Epithelial cell of alveolus of lung (primary cell): ENCODE measurements around the gene GOLPH3. TPM values are rescaled to one million over a fixed set of nuclear protein-coding genes. Genes with fewer than 3 reads are reported as not detected.

Experiments used
- total RNA-seq: library from RNA; depleted of rRNA; stranded (reverse); fragments of >200 nt; gene quantifications from 2 replicates; pipeline ENCODE4 v1.2.1, GENCODE V29; 2015

GOLPH3 gene
- 77.2 and 95.4 TPM in 2 replicates for total RNA-seq

DNA sequence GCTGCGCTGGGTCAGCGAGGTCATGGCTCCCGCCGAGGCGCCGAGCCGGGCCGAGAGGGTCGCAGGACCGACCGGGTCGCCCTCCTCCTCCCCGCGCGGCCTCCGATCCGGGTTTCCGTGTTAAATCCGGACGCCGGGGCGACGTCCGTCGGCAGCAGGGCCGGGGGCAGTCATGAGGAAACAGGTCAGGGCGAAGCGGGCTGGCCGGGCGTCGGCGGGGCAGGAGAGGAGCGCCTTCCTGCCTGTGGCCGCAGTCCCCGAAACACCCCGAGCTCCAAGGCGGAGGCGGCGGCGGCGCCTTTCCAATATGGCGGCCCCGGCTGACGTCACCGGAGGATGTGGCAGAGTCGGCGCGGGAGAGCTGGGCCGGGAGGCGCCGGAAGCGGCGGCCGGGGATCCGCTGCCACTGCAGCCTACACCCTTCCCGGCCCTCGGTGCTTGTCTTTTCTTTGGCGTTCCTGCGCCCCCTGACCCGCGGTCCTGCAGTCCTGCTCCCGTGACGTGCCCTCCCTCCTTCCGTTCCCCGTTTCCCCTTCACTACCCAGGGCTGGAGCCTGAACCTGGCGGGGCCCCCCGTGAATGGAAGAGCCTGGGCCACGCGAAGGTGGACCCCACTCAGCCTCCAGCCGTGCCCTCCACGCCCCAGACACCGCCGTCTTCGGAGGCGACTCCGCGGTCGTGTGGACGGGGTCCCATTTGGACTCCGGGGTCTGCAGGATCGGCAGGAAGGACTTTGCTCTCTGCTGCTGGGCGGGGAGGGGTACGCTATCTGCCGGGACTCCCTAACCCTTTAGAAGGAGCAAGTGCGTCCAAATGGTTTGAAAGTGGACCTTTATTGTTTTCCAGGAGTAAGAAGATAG is at the start of gene GOLPH3:
Gene GOLPH3 (minus strand): TSS at position 309 of the 860 bp plus-strand sequence. CDS start 285 bp downstream, at position 24.

Other genes with a start within 250 kb of the GOLPH3 start
- gene MTMR12, start 138.6 kb upstream of the GOLPH3 start, total RNA-seq, result 7.5 and 14.1 TPM in 2 replicates